Esophagus muscularis mucosa (tissue), 4 donors: ENCODE measurements around the gene PPP2R1B. TPM values are rescaled to one million over a fixed set of nuclear protein-coding genes. Genes with fewer than 3 reads are reported as not detected.

Experiments
- DNase-seq: peaks from one replicate; pipeline ENCODE4 v3.0.0-alpha.2; 2017; ENCODE audit errors: extremely low spot score
- H3K27ac ChIP-seq, 4 donors: fragments of 200-600 bp; sonication (generic); replicated peaks in 1 of 4; 1 replicate in 3 of 4; 2 replicates in 1 of 4; pipeline ENCODE4 v1.5.1; 2016 to 2019; ENCODE audit warnings: mild to moderate bottlenecking in 1 of 4
- H3K27me3 ChIP-seq, 4 donors: fragments of 200-600 bp; sonication (generic); one replicate each; pipeline versions ENCODE4 v1.5.1 to v1.6.0; 2016 to 2019
- H3K36me3 ChIP-seq, 4 donors: fragments of 200-600 bp; sonication (generic); one replicate each; pipeline ENCODE4 v1.5.1; 2016 to 2019
- H3K4me1 ChIP-seq, 4 donors: fragments of 200-600 bp; sonication (generic); one replicate each; pipeline ENCODE4 v1.5.1; 2016 to 2019
- H3K4me3 ChIP-seq, 4 donors: fragments of 200-600 bp; sonication (generic); 1 replicate in 2 of 4; 2 replicates in 2 of 4; pipeline ENCODE4 v1.5.1; 2016 to 2019; ENCODE audit warnings: mild to moderate bottlenecking in 4 of 4, moderate library complexity in 1 of 4
- H3K9me3 ChIP-seq, 4 donors: fragments of 200-600 bp; sonication (generic); 1 replicate in 3 of 4; 2 replicates in 1 of 4; pipeline ENCODE4 v1.5.1; 2016 to 2019
- CTCF ChIP-seq, 3 experiments: fragments of 200-600 bp in 2 of 3; fragments of 450-650 bp in 1 of 3; sonication (generic) in 2 of 3; IDR thresholded peaks; one replicate each; pipeline ENCODE4 v1.5.1; 2017 to 2019; ENCODE audit warnings: antibody characterized with exemption in 3 of 3, mild to moderate bottlenecking in 2 of 3, moderate library complexity in 1 of 3
- EP300 ChIP-seq: sonication (generic); formaldehyde crosslinking; IDR thresholded peaks from one replicate; pipeline ENCODE4 v1.6.1; 2017; ENCODE audit warnings: antibody characterized with exemption
- POLR2A ChIP-seq: fragments of 450-650 bp; IDR thresholded peaks from one replicate; pipeline ENCODE4 v1.6.1; 2017; ENCODE audit warnings: antibody characterized with exemption, moderate library complexity, mild to moderate bottlenecking, low read depth
- POLR2AphosphoS5 ChIP-seq, 2 donors: sonication (generic); formaldehyde crosslinking; IDR thresholded peaks; one replicate each; pipeline ENCODE4 v1.6.1; 2017; ENCODE audit warnings: antibody characterized with exemption in 2 of 2
- WGBS: methylation state at CpG from one replicate; pipeline ENCODE4 v1.1.5; 2018; 5-methylcytosine and 5-hydroxymethylcytosine counted together
- intact Hi-C: fragments of 100-400 bp; cut with DNase I; formaldehyde crosslinking; loops from one replicate; pipeline ENCODE4 v1.15.1; 2023
- total RNA-seq, 4 donors: library from RNA; depleted of rRNA; stranded (reverse); fragments of >200 nt; gene quantifications; one replicate each; pipeline versions ENCODE4 v1.1.0 to v1.2.1, GENCODE V29; 2016

PPP2R1B gene
- total RNA-seq, 4 donors from 2014 or later = 9.6 to 12.8 (median 10.5) TPM

- Histone ChIP-seq H3K4me1 (peaks cover 6 to 14% (median 10%) of the 10 kb centered on the region in 4 donors), H3K27ac (no peak overlapping the region), H3K27me3 (no peaks in the 10 kb centered on the region), H3K4me3 (no peak overlapping the region), H3K36me3 (peaks cover 0 to 8% (median 0%) of the 10 kb centered on the region in 4 donors), H3K9me3 (no peaks in the 10 kb centered on the region)
- 87% methylated on average over 3 of the region's 3 CpGs for WGBS
- DNase-seq = no peak
- TF ChIP-seq CTCF (IDR thresholded peaks at IDR 0.05) (no peak), POLR2A (no peak), EP300 (no peak), POLR2AphosphoS5 (IDR thresholded peaks at IDR 0.05) (no peak)
- intact Hi-C loops = loop anchor here (5.0 kb wide), 1 partner anchor 64 kb away; no protein-coding TSS in a partner anchor
Observed at GRCh38 chr11:111778047-111778558, 11.9 kb upstream of the PPP2R1B start.

GRCh38 chr11:111777094-111778046 lies 11.2 kb upstream of the PPP2R1B start:
- Histone ChIP-seq H3K36me3 (peaks cover 0 to 4% (median 0%) of the 10 kb centered on the region in 4 donors), H3K27me3 (no peaks in the 10 kb centered on the region), H3K4me1 (peaks cover 6 to 14% (median 10%) of the 10 kb centered on the region in 4 donors), H3K9me3 (no peaks in the 10 kb centered on the region), H3K4me3 (no peak overlapping the region), H3K27ac (peak overlapping the region in 1 of 4 donors; percentile 13)
- no peak for DNase-seq
- WGBS = 72% methylated on average over 4 of the region's 4 CpGs
- TF ChIP-seq CTCF (IDR thresholded peaks at IDR 0.05) = peak; percentile 75 to 85 (median 75)
- TF ChIP-seq EP300 = no peak
- TF ChIP-seq POLR2AphosphoS5 (IDR thresholded peaks at IDR 0.05) = peak in 1 of 2 donors; percentile 19
- no peak for TF ChIP-seq POLR2A
- intact Hi-C loops = loop anchor here (1.0 to 5.0 kb wide), 2 partner anchors 65 to 176 kb away; no protein-coding TSS in a partner anchor

DNA sequence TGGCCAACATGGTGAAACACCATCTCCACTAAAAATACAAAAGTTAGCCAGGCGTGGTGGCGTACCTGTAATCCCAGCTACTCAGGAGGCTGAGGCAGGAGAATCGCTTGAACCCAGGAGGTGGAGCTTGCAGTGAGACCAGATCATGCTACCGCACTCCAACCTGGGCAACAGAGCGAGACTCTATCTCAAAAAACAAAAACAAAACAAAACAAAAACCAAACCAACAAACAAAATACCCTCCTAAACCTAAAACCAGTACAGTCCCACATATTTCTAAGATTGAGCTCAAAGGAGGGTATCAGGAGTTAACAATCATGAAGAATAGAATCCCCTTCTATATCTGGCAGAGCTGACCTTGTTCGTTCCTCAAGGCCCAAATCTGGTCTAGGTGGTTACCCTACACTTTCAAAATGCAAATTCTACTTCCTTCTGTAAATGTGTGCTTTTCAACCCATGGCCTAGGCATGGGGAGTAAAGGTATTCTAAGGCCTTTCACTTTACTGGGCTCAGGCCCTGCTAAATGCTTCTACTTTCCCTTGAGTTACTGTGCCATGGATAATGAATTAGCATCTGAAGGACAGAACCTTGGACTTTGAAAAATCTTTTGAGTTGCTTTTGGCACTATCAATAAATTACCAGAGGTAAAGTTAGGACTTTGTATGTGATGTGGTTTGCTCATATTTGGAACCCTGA lies 10.4 kb upstream of the PPP2R1B start:
- TF ChIP-seq POLR2A (no peak), CTCF (IDR thresholded peaks at IDR 0.05) (no peak), POLR2AphosphoS5 (IDR thresholded peaks at IDR 0.05) (no peak), EP300 (no peak)
- 90% methylated on average over 6 of the region's 6 CpGs for WGBS
- H3K4me1 ChIP-seq = peaks cover 6 to 14% (median 10%) of the 10 kb centered on the region in 4 donors
- H3K4me3 ChIP-seq = no peak overlapping the region
- H3K9me3 ChIP-seq = no peaks in the 10 kb centered on the region
- no peaks in the 10 kb centered on the region for H3K27me3 ChIP-seq
- no peaks in the 10 kb centered on the region for H3K36me3 ChIP-seq
- peak overlapping the region in 1 of 4 donors; percentile 13 for H3K27ac ChIP-seq
- intact Hi-C loops = loop anchor here (1.0 to 5.0 kb wide), 2 partner anchors 66 to 175 kb away; no protein-coding TSS in a partner anchor
- no peak for DNase-seq

DNA sequence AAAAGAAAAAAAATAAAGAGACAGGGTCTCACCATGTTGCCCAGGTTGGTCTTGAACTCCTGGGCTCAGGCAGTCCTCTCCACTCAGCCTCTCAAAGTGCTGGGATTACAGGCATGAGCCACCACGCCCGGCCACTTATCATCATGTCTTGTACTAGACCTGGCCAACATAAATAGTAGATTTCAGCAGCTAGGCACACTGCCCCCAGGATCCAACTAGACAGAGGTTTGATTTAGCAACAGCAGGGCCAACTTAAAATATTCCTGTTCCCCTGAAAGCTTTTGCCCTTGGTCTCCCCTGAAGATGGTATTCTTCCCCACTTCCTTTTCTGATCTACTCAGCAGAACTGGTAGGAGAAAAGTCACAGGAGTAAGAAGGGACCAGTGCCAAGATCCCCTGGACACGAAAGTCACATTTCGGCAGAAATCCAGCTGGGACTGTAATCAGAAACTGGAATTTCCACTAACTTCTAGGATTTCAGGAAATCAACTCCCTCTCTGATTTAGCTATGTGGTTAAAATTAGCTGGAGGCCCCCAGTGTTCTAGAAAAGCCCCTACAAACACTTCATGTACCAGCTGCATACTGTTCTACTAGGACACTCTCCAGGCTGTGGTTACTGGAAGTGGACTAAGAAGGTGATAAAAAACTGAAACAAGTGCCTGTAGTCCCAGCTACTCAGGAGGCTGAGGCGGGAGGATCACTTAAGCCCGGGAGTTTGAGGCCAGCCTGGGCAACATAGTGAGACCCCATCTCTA lies 8.9 kb upstream of the PPP2R1B start:
- DNase-seq = no peak
- H3K36me3 ChIP-seq = no peaks in the 10 kb centered on the region
- H3K27me3 ChIP-seq = no peaks in the 10 kb centered on the region
- peaks cover 6 to 14% (median 10%) of the 10 kb centered on the region in 4 donors for H3K4me1 ChIP-seq
- H3K4me3 ChIP-seq = no peak overlapping the region
- TF ChIP-seq POLR2AphosphoS5 (IDR thresholded peaks at IDR 0.05) (peak in 1 of 2 donors; percentile 5), POLR2A (no peak)
- WGBS = 74% methylated on average over 6 of the region's 6 CpGs
- H3K9me3 ChIP-seq = no peaks in the 10 kb centered on the region
- peak overlapping the region in 2 of 4 donors; percentile 12 to 38 for H3K27ac ChIP-seq
- intact Hi-C loops = loop anchor here (5.0 kb wide), 1 partner anchor 67 kb away; no protein-coding TSS in a partner anchor
